GM23338 (cell line): Measurements from ENCODE around the gene ZNF518B. TPM values are rescaled to one million over a fixed set of nuclear protein-coding genes. Genes with fewer than 3 reads are reported as not detected.

ENCODE experiments used
- ATAC-seq: fragments of 200-7000 bp; cut with Tn5 transposase; 3 replicates; pipeline ENCODE4 v1.9.1; 2020
- DNase-seq: peaks from one replicate; pipeline ENCODE4 v3.0.0-alpha.2; 2015; ENCODE audit warnings: low spot score
- H2AFZ ChIP-seq: fragments of 200-600 bp; sonication (generic); 2 replicates; pipeline ENCODE4 v1.8.0; 2016; ENCODE audit warnings: antibody characterized with exemption, mild to moderate bottlenecking, moderate library complexity
- H3F3A ChIP-seq: fragments of 200-600 bp; sonication (generic); replicated peaks from 2 replicates; pipeline ENCODE4 v1.8.0; 2017; ENCODE audit warnings: antibody characterized with exemption, mixed run types, low read depth
- H3K27ac ChIP-seq: fragments of 200-600 bp; sonication (generic); 2 replicates; pipeline ENCODE4 v1.6.1; 2016; ENCODE audit warnings: low read depth
- H3K27me3 ChIP-seq: fragments of 200-600 bp; sonication (generic); 2 replicates; pipeline ENCODE4 v1.8.0; 2016; ENCODE audit warnings: mild to moderate bottlenecking, mixed run types, moderate library complexity; ENCODE audit not compliant: insufficient read depth
- H3K36me3 ChIP-seq: fragments of 200-600 bp; sonication (generic); 2 replicates; pipeline ENCODE4 v1.8.0; 2016; ENCODE audit warnings: mild to moderate bottlenecking; ENCODE audit not compliant: insufficient read depth
- H3K4me1 ChIP-seq: fragments of 200-600 bp; sonication (generic); 2 replicates; pipeline ENCODE4 v1.8.0; 2016; ENCODE audit warnings: mild to moderate bottlenecking, moderate library complexity; ENCODE audit not compliant: insufficient read depth
- H3K4me2 ChIP-seq: fragments of 200-600 bp; sonication (generic); 2 replicates; pipeline ENCODE4 v1.7.1; 2017; ENCODE audit warnings: mixed run types
- H3K4me3 ChIP-seq: fragments of 200-600 bp; sonication (generic); 2 replicates; pipeline ENCODE4 v1.6.1; 2016; ENCODE audit warnings: mixed run types
- H3K79me2 ChIP-seq: fragments of 200-600 bp; sonication (generic); replicated peaks from 2 replicates; pipeline ENCODE4 v1.8.0; 2017; ENCODE audit warnings: mild to moderate bottlenecking; ENCODE audit not compliant: insufficient read depth
- H3K9me2 ChIP-seq: fragments of 200-600 bp; sonication (generic); 2 replicates; pipeline ENCODE4 v1.8.0; 2017; ENCODE audit not compliant: insufficient read depth
- H4K20me1 ChIP-seq: fragments of 200-600 bp; sonication (generic); replicated peaks from 2 replicates; pipeline ENCODE4 v1.8.0; 2017; ENCODE audit warnings: mild to moderate bottlenecking; ENCODE audit not compliant: insufficient read depth
- H3K27ac Mint-ChIP-seq: 2 replicates; pipeline ENCODE4 v1.8.0; 2020; ENCODE audit warnings: inconsistent platforms, mild to moderate bottlenecking, moderate library complexity, mixed read lengths
- H3K27me3 Mint-ChIP-seq: 3 replicates; pipeline ENCODE4 v1.8.0; 2022; ENCODE audit warnings: low read depth, mild to moderate bottlenecking, moderate library complexity, mixed read lengths, inconsistent platforms; ENCODE audit not compliant: insufficient read depth, poor library complexity
- H3K36me3 Mint-ChIP-seq: 3 replicates; pipeline ENCODE4 v1.8.0; 2021; ENCODE audit warnings: low read depth, mild to moderate bottlenecking, inconsistent platforms, moderate library complexity, mixed read lengths
- H3K4me1 Mint-ChIP-seq: 3 replicates; pipeline ENCODE4 v1.8.0; 2020; ENCODE audit warnings: mild to moderate bottlenecking, inconsistent platforms, mixed read lengths
- H3K4me3 Mint-ChIP-seq: 3 replicates; pipeline ENCODE4 v1.8.0; 2021; ENCODE audit warnings: moderate library complexity, mild to moderate bottlenecking, inconsistent platforms, mixed read lengths
- H3K9me3 Mint-ChIP-seq: 3 replicates; pipeline ENCODE4 v1.8.0; 2020; ENCODE audit warnings: moderate library complexity, mild to moderate bottlenecking, inconsistent platforms, mixed read lengths
- CREB1 ChIP-seq: fragments of 250-450 bp; sonication (Bioruptor Pico); IDR thresholded peaks from 2 replicates; pipeline ENCODE4 v1.5.0; 2020; ENCODE audit warnings: low read depth, mild to moderate bottlenecking, moderate library complexity
- CTCF ChIP-seq, 2 experiments: fragments of 200-600 bp in 1 of 2; sonication (generic) in 1 of 2; conservative IDR thresholded peaks; 2 replicates each; pipeline versions ENCODE4 v1.5.1 to v1.6.1; 2016 to 2017; ENCODE audit warnings: antibody characterized with exemption in 2 of 2, low read depth in 2 of 2, mild to moderate bottlenecking in 2 of 2, moderate library complexity in 1 of 2
- ETS1 ChIP-seq: IDR thresholded peaks from 2 replicates; pipeline ENCODE4 v1.6.1; 2016; ENCODE audit warnings: antibody characterized with exemption
- EZH2 ChIP-seq: fragments of 200-600 bp; sonication (generic); IDR thresholded peaks from one replicate; pipeline ENCODE4 v1.8.0; 2017; ENCODE audit warnings: antibody characterized with exemption, mild to moderate bottlenecking, low read depth; ENCODE audit not compliant: unreplicated experiment
- EZH2phosphoT487 ChIP-seq: fragments of 200-600 bp; sonication (generic); IDR thresholded peaks from one replicate; pipeline ENCODE4 v1.8.1; 2018; ENCODE audit warnings: antibody characterized with exemption; ENCODE audit not compliant: unreplicated experiment
- JUNB ChIP-seq: IDR thresholded peaks from one replicate; pipeline ENCODE4 v1.6.1; 2016; ENCODE audit warnings: antibody characterized with exemption; ENCODE audit not compliant: unreplicated experiment
- NANOG ChIP-seq: IDR thresholded peaks from 2 replicates; pipeline ENCODE4 v1.6.1; 2016; ENCODE audit warnings: antibody characterized with exemption, borderline replicate concordance
- POLR2AphosphoS5 ChIP-seq: IDR thresholded peaks from 2 replicates; pipeline ENCODE4 v1.6.1; 2016; ENCODE audit warnings: antibody characterized with exemption, low read depth
- REST ChIP-seq: IDR thresholded peaks from one replicate; pipeline ENCODE4 v1.6.1; 2018; ENCODE audit warnings: antibody characterized with exemption; ENCODE audit not compliant: unreplicated experiment
- STAT1 ChIP-seq: IDR thresholded peaks from one replicate; pipeline ENCODE4 v1.6.1; 2016; ENCODE audit warnings: antibody characterized with exemption; ENCODE audit not compliant: unreplicated experiment
- ZNF331 ChIP-seq: fragments of 250-450 bp; sonication (Bioruptor Pico); IDR thresholded peaks from 2 replicates; pipeline ENCODE4 v1.5.0; 2020; ENCODE audit warnings: low read depth, mild to moderate bottlenecking, moderate library complexity
- ZNF462 ChIP-seq: fragments of 250-450 bp; sonication (Bioruptor Pico); IDR thresholded peaks from 2 replicates; pipeline ENCODE4 v1.5.0; 2020; ENCODE audit warnings: mild to moderate bottlenecking, moderate library complexity
- polyA plus RNA-seq: library from polyadenylated mRNA; unstranded; fragments of >200 nt; fragmentation: Nextera tagmentation; extraction: Ambion mirVana; gene quantifications from 2 replicates; pipeline ENCODE4 v1.2.1, GENCODE V29; 2016
- total RNA-seq: library from RNA; depleted of rRNA; stranded (reverse); fragments of >200 nt; shearing (Covaris generic); gene quantifications from 2 replicates; pipeline ENCODE4 v1.2.3, GENCODE V29; 2014

Gene ZNF518B
- total and polyA plus RNA-seq, 2 experiments from 2014 or later: 2.9 to 10.8 TPM

GRCh38 chr4:10470505-10470904 lies 13.3 kb upstream of the ZNF518B start (continued):
- TF ChIP-seq REST: no peak

- Histone ChIP-seq H3K27me3 (peaks cover 49% of the 10 kb centered on the region), H3F3A (no peaks in the 10 kb centered on the region), H3K4me3 (no peak overlapping the region), H4K20me1 (no peaks in the 10 kb centered on the region), H3K4me2 (no peak overlapping the region), H3K9me2 (no peaks in the 10 kb centered on the region), H3K79me2 (no peaks in the 10 kb centered on the region), H3K27ac (no peak overlapping the region), H3K4me1 (no peaks in the 10 kb centered on the region; the same call in 1 of the 2 replicates), H2AFZ (no peak overlapping the region), H3K36me3 (no peaks in the 10 kb centered on the region)
- peaks cover 30% of the 10 kb centered on the region for H3K27me3 Mint-ChIP-seq
- H3K9me3 Mint-ChIP-seq: no peaks in the 10 kb centered on the region
- DNase-seq (no peak), ATAC-seq (no peak)
- peaks cover 9% of the 10 kb centered on the region for H3K4me1 Mint-ChIP-seq
- H3K27ac Mint-ChIP-seq: no peak overlapping the region
- no peaks in the 10 kb centered on the region; the same call in 2 of the 3 replicates for H3K36me3 Mint-ChIP-seq
- no peak overlapping the region for H3K4me3 Mint-ChIP-seq
- TF ChIP-seq ETS1 (no peak), EZH2phosphoT487 (no peak), ZNF462 (no peak), JUNB (no peak), POLR2AphosphoS5 (no peak), ZNF331 (no peak), CTCF (conservative IDR thresholded peaks at IDR 0.05; ENCODE audit: low read depth in 2 of 2) (no peak), CREB1 (CRISPR knock-in tag) (no peak), NANOG (no peak), EZH2 (no peak), STAT1 (no peak)
These were observed 8.9 kb upstream of the ZNF518B start for GRCh38 chr4:10466161-10466560.
